GM12878 (cell line): Measurements from ENCODE around the gene GPC2. TPM values are rescaled to one million over a fixed set of nuclear protein-coding genes. Genes with fewer than 3 reads are reported as not detected.

ENCODE experiments used
- BHLHE40 ChIP-seq, 2 experiments: fragments of 450-650 bp in 1 of 2; IDR thresholded peaks; 2 replicates each; pipeline ENCODE4 v1.6.1; 2011 to 2017; ENCODE audit warnings: low read depth in 2 of 2, borderline replicate concordance in 1 of 2, improper control_type of control experiment in 1 of 2, low read length in 1 of 2, mild to moderate bottlenecking in 1 of 2
- CEBPZ ChIP-seq: fragments of 150-350 bp; IDR thresholded peaks from 2 replicates; pipeline ENCODE4 v1.6.1; 2016; ENCODE audit warnings: low read depth, low read length
- CHD2 ChIP-seq: IDR thresholded peaks from 2 replicates; pipeline ENCODE4 v1.6.1; 2011; ENCODE audit warnings: low read depth, low read length, improper control_type of control experiment, borderline replicate concordance
- CREM ChIP-seq: IDR thresholded peaks from 2 replicates; pipeline ENCODE4 v1.6.1; 2014; ENCODE audit warnings: antibody characterized with exemption, low read depth
- CTCF ChIP-seq, 3 experiments: IDR thresholded peaks in 2 of 3; conservative IDR thresholded peaks in 1 of 3; 2 replicates each; pipeline ENCODE4 v1.5.1; 2011; ENCODE audit warnings: low read depth in 3 of 3, low read length in 3 of 3, mild to moderate bottlenecking in 3 of 3, control low read depth in 2 of 3, moderate library complexity in 2 of 3, inconsistent platforms in 1 of 3, mixed read lengths in 1 of 3; ENCODE audit not compliant: control insufficient read depth in 2 of 3, insufficient read depth in 1 of 3; ENCODE audit errors: extremely low read depth in 1 of 3
- ETV6 ChIP-seq, 2 experiments: fragments of 450-650 bp in 1 of 2; IDR thresholded peaks in 1 of 2; conservative IDR thresholded peaks in 1 of 2; 2 replicates each; pipeline ENCODE4 v1.6.1; 2014; ENCODE audit warnings: antibody characterized with exemption in 1 of 2, borderline replicate concordance in 1 of 2, low read depth in 1 of 2, mild to moderate bottlenecking in 1 of 2, moderate library complexity in 1 of 2
- FOS ChIP-seq: IDR thresholded peaks from 3 replicates; pipeline ENCODE4 v1.6.1; 2011; ENCODE audit warnings: borderline replicate concordance; ENCODE audit not compliant: insufficient read length; ENCODE audit errors: extremely low read depth
- FOXM1 ChIP-seq: IDR thresholded peaks from 2 replicates; pipeline ENCODE4 v1.6.1; 2012; ENCODE audit warnings: low read depth, mild to moderate bottlenecking, inconsistent platforms, low read length, moderate library complexity
- IKZF2 ChIP-seq, 2 experiments: fragments of 450-650 bp; IDR thresholded peaks; 2 replicates each; pipeline ENCODE4 v1.6.1; 2017; ENCODE audit warnings: mild to moderate bottlenecking in 2 of 2, moderate library complexity in 2 of 2
- IRF5 ChIP-seq: fragments of 450-650 bp; IDR thresholded peaks from 2 replicates; pipeline ENCODE4 v1.6.1; 2017; ENCODE audit warnings: borderline replicate concordance
- KDM1A ChIP-seq: fragments of 200-600 bp; sonication (generic); IDR thresholded peaks from 2 replicates; pipeline ENCODE4 v1.6.1; 2016; ENCODE audit warnings: borderline replicate concordance
- MAX ChIP-seq: IDR thresholded peaks from 2 replicates; pipeline ENCODE4 v1.6.1; 2012; ENCODE audit warnings: low read depth, low read length, improper control_type of control experiment
- NR2C1 ChIP-seq: fragments of 450-650 bp; IDR thresholded peaks from 2 replicates; pipeline ENCODE4 v1.6.1; 2017; ENCODE audit warnings: antibody characterized with exemption, mild to moderate bottlenecking, moderate library complexity
- POLR2A ChIP-seq: IDR thresholded peaks from 2 replicates; pipeline ENCODE4 v1.6.1; 2011; ENCODE audit warnings: low read depth, mild to moderate bottlenecking, low read length
- SIN3A ChIP-seq: IDR thresholded peaks from 2 replicates; pipeline ENCODE4 v1.6.1; 2012; ENCODE audit warnings: low read depth, low read length, improper control_type of control experiment
- ZNF207 ChIP-seq: fragments of 450-650 bp; IDR thresholded peaks from 2 replicates; pipeline ENCODE4 v1.6.1; 2014; ENCODE audit warnings: antibody characterized with exemption, mild to moderate bottlenecking, borderline replicate concordance
- polyA plus RNA-seq, 11 experiments: library from polyadenylated mRNA; depleted of rRNA in 4 of 11; unstranded in 6 of 11; stranded (reverse) in 5 of 11; fragments of >200 nt; fragmentation: Nextera tagmentation in 4 of 11; fragmentation: Illumina TruSeq in 1 of 11; extraction: Ambion mirVana in 4 of 11; extraction: Trizol in 1 of 11; gene quantifications; 1 replicate in 1 of 11; 2 replicates in 10 of 11; pipeline versions ENCODE4 v1.2.1 to v1.2.3, GENCODE V29; 2011 to 2016; ENCODE audit warnings: inconsistent platforms in 2 of 11, missing spikeins in 2 of 11, low read depth in 1 of 11
- total RNA-seq, 4 experiments: library from RNA; depleted of rRNA in 3 of 4; stranded (reverse); fragments of >200 nt in 3 of 4; fragmentation: Illumina TruSeq in 1 of 4; extraction: Trizol in 1 of 4; gene quantifications; 2 replicates each; pipeline versions ENCODE4 v1.2.1 to v1.2.3, GENCODE V29; 2013 to 2021
- TF ChIP-seq, protein P1 (sequence below): IDR thresholded peaks from 2 replicates; pipeline ENCODE4 v1.6.1; 2011; ENCODE audit warnings: mild to moderate bottlenecking, low read depth, low read length, moderate library complexity; ENCODE audit not compliant: insufficient replicate concordance
- TF ChIP-seq, protein P2 (sequence below): fragments of 450-650 bp; formaldehyde crosslinking; IDR thresholded peaks from 2 replicates; pipeline ENCODE4 v1.5.0; 2022; ENCODE audit warnings: mild to moderate bottlenecking, missing genetic modification characterization

GPC2 gene
- total and polyA plus RNA-seq, 10 of the 15 experiments (the other 5 are each of a cell fraction or from before 2014, with no cell fraction given): 0.19 to 6.3 (median 0.77) TPM

DNA sequence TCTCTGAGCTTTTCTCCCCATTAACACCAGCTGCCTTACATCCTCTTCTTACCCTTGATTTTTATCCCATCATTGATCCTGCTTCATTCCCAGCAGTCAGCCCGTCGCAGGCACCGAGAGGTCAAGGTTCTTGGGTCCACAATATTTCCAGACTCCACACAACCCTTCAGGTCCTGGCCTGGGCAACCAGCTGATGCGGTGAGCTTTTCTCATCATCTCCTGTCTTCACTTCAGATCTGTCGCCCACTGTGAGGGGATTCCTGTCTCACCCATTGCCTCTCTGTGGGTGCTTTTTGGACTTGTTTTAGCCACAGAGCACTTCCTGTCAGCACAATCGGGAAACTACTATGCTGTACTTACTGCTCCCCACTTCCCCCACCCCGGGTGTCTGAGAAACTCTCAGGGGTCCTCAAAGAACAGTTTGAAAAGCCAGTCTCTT is 34.2 kb upstream of the GPC2 start (continued):
- TF ChIP-seq CTCF (IDR thresholded peaks at IDR 0.05 in 2 of 3, conservative IDR thresholded peaks at IDR 0.05 in 1 of 3; ENCODE audit: control insufficient read depth in 2 of 3, extremely low read depth in 1 of 3, insufficient read depth in 1 of 3, low read depth in 3 of 3, low read length in 3 of 3) (no peak), BHLHE40 (IDR thresholded peaks at IDR 0.05; ENCODE audit: borderline replicate concordance in 1 of 2, low read depth in 2 of 2, low read length in 1 of 2) (peak; percentile 29 to 39; a peak in 2 of 4 replicates), CREM (peak; percentile 49; the same call in 1 of the 2 replicates), POLR2A (peak; percentile 62), CHD2 (peak; percentile 38; the same call in 1 of the 2 replicates), NR2C1 (no peak), ETV6 (conservative IDR thresholded peaks at IDR 0.05 in 1 of 2, IDR thresholded peaks at IDR 0.05 in 1 of 2; ENCODE audit: borderline replicate concordance in 1 of 2, low read depth in 1 of 2) (peak in 1 of 2 experiments; percentile 82; a peak in 1 of 4 replicates), CEBPZ (no peak), SIN3A (no peak), ZNF207 (no peak), FOS (no peak), IRF5 (no peak), FOXM1 (peak; percentile 86; the same call in 1 of the 2 replicates), MAX (no peak), IKZF2 (IDR thresholded peaks at IDR 0.05) (peak; percentile 81 to 84), KDM1A (no peak)
- TF ChIP-seq, protein P1, sequence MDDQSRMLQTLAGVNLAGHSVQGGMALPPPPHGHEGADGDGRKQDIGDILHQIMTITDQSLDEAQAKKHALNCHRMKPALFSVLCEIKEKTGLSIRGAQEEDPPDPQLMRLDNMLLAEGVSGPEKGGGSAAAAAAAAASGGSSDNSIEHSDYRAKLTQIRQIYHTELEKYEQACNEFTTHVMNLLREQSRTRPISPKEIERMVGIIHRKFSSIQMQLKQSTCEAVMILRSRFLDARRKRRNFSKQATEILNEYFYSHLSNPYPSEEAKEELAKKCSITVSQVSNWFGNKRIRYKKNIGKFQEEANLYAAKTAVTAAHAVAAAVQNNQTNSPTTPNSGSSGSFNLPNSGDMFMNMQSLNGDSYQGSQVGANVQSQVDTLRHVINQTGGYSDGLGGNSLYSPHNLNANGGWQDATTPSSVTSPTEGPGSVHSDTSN: no peak
- TF ChIP-seq, protein P2, sequence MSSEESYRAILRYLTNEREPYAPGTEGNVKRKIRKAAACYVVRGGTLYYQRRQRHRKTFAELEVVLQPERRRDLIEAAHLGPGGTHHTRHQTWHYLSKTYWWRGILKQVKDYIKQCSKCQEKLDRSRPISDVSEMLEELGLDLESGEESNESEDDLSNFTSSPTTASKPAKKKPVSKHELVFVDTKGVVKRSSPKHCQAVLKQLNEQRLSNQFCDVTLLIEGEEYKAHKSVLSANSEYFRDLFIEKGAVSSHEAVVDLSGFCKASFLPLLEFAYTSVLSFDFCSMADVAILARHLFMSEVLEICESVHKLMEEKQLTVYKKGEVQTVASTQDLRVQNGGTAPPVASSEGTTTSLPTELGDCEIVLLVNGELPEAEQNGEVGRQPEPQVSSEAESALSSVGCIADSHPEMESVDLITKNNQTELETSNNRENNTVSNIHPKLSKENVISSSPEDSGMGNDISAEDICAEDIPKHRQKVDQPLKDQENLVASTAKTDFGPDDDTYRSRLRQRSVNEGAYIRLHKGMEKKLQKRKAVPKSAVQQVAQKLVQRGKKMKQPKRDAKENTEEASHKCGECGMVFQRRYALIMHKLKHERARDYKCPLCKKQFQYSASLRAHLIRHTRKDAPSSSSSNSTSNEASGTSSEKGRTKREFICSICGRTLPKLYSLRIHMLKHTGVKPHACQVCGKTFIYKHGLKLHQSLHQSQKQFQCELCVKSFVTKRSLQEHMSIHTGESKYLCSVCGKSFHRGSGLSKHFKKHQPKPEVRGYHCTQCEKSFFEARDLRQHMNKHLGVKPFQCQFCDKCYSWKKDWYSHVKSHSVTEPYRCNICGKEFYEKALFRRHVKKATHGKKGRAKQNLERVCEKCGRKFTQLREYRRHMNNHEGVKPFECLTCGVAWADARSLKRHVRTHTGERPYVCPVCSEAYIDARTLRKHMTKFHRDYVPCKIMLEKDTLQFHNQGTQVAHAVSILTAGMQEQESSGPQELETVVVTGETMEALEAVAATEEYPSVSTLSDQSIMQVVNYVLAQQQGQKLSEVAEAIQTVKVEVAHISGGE (CRISPR knock-in tag): no peak
